Activated CD8-positive, alpha-beta memory T cell treated with anti-CD3 and anti-CD28 coated beads, Interleukin-2, amount 50 U/mL, for 24 hours (primary cell): Measurements from ENCODE around the gene DAP.

Experiments
- DNase-seq: peaks from one replicate; pipeline ENCODE4 v3.0.0-alpha.2; 2020; ENCODE audit errors: extremely low read depth

The DAP gene

GRCh38 chr5:10760096-10760920 lies 726 bp downstream of the DAP start:
- no peak for DNase-seq

GRCh38 chr5:10759111-10759510 lies 1.9 kb downstream of the DAP start:
- no peak for DNase-seq

GRCh38 chr5:10757922-10758555 lies 3.0 kb downstream of the DAP start:
- DNase-seq: no peak

- DNase-seq: no peak
Observed at GRCh38 chr5:10757043-10757442, 4.0 kb downstream of the DAP start.

GRCh38 chr5:10756549-10756948 lies 4.5 kb downstream of the DAP start:
- no peak for DNase-seq

- no peak for DNase-seq
Observed at GRCh38 chr5:10753178-10753577, 7.9 kb downstream of the DAP start.

- DNase-seq: no peak
Observed at GRCh38 chr5:10752451-10752850, 8.6 kb downstream of the DAP start.

- DNase-seq: no peak
Observed at GRCh38 chr5:10750909-10751308, 10.1 kb downstream of the DAP start.

- no peak for DNase-seq
Observed at GRCh38 chr5:10747678-10748622, 13.1 kb downstream of the DAP start.

GRCh38 chr5:10746711-10747110 lies 14.3 kb downstream of the DAP start:
- DNase-seq: no peak

- DNase-seq: no peak
Observed at GRCh38 chr5:10745133-10745532, 15.9 kb downstream of the DAP start.

- no peak for DNase-seq
Observed at GRCh38 chr5:10744681-10745080, 16.4 kb downstream of the DAP start.

GRCh38 chr5:10743951-10744350 lies 17.1 kb downstream of the DAP start:
- DNase-seq: no peak

- DNase-seq: no peak
Observed at GRCh38 chr5:10743526-10743925, 17.5 kb downstream of the DAP start.

GRCh38 chr5:10741661-10742060 lies 19.4 kb downstream of the DAP start:
- DNase-seq: no peak

- no peak for DNase-seq
Observed at GRCh38 chr5:10740384-10740783, 20.6 kb downstream of the DAP start.

- DNase-seq: no peak
Observed at GRCh38 chr5:10737880-10738279, 23.2 kb downstream of the DAP start.

GRCh38 chr5:10736808-10737207 lies 24.2 kb downstream of the DAP start:
- DNase-seq: no peak

GRCh38 chr5:10736354-10736753 lies 24.7 kb downstream of the DAP start:
- no peak for DNase-seq

GRCh38 chr5:10735569-10736276 lies 25.3 kb downstream of the DAP start:
- no peak for DNase-seq

- DNase-seq: no peak
Observed at GRCh38 chr5:10734832-10735523, 26.1 kb downstream of the DAP start.
